H1 (cell line): ENCODE measurements around the gene PCDH9. TPM values are rescaled to one million over a fixed set of nuclear protein-coding genes. Genes with fewer than 3 reads are reported as not detected.

Source experiments
- ATF3 ChIP-seq: IDR thresholded peaks from 2 replicates; pipeline ENCODE4 v1.6.1; 2011; ENCODE audit warnings: low read depth, mild to moderate bottlenecking, low read length; ENCODE audit not compliant: insufficient read depth
- BCL11A ChIP-seq, 2 experiments: IDR thresholded peaks; one replicate each; pipeline ENCODE4 v1.6.1; 2011; ENCODE audit warnings: low read depth in 2 of 2, low read length in 2 of 2, mild to moderate bottlenecking in 2 of 2
- HDAC2 ChIP-seq, 2 experiments: fragments of 300-600 bp in 1 of 2; sonication (generic) in 1 of 2; IDR thresholded peaks; 2 replicates each; pipeline ENCODE4 v1.6.1; 2011 to 2012; ENCODE audit warnings: low read depth in 2 of 2, low read length in 2 of 2, mild to moderate bottlenecking in 2 of 2, moderate library complexity in 2 of 2, borderline replicate concordance in 1 of 2, inconsistent platforms in 1 of 2
- KDM5A ChIP-seq: fragments of 200-600 bp; IDR thresholded peaks from 2 replicates; pipeline ENCODE4 v1.7.1; 2012; ENCODE audit warnings: mild to moderate bottlenecking, low read length, inconsistent platforms, mixed read lengths
- PHF8 ChIP-seq: fragments of 200-600 bp; sonication (generic); conservative IDR thresholded peaks from 2 replicates; pipeline ENCODE4 v1.7.1; 2012; ENCODE audit warnings: low read depth, mild to moderate bottlenecking, inconsistent platforms, low read length, moderate library complexity
- POU5F1 ChIP-seq: IDR thresholded peaks from 2 replicates; pipeline ENCODE4 v1.6.1; 2011; ENCODE audit warnings: low read depth, mild to moderate bottlenecking, low read length, moderate library complexity
- SAP30 ChIP-seq: fragments of 300-600 bp; sonication (generic); IDR thresholded peaks from 2 replicates; pipeline ENCODE4 v1.7.1; 2012; ENCODE audit warnings: low read length, moderate library complexity, mild to moderate bottlenecking, inconsistent platforms; ENCODE audit not compliant: insufficient read depth, insufficient replicate concordance
- SIN3A ChIP-seq, 2 experiments: IDR thresholded peaks in 1 of 2; conservative IDR thresholded peaks in 1 of 2; 2 replicates each; pipeline ENCODE4 v1.6.1; 2011 to 2012; ENCODE audit warnings: low read length in 2 of 2, improper control_type of control experiment in 1 of 2, low read depth in 1 of 2, mild to moderate bottlenecking in 1 of 2
- polyA plus RNA-seq, 7 experiments: library from polyadenylated mRNA; depleted of rRNA in 3 of 7; stranded (reverse) in 5 of 7; unstranded in 2 of 7; fragments of >200 nt in 5 of 7; fragments of 200-250 nt in 2 of 7; gene quantifications; 1 replicate in 5 of 7; 2 replicates in 1 of 7; 4 replicates in 1 of 7; pipeline versions ENCODE4 v1.2.1 to v1.2.3, GENCODE V29; 2011 to 2013; ENCODE audit warnings: missing spikeins in 2 of 7, mixed read lengths in 2 of 7
- total RNA-seq: library from RNA; stranded (reverse); fragmentation: NEBNext Ultra II Directional; extraction: Animal tissue kit (Norgen Biotek cat#: 25700); gene quantifications from 2 replicates; pipeline ENCODE4 v1.2.1, GENCODE V29; 2021

Gene PCDH9
- total and polyA plus RNA-seq, 2 of the 8 experiments (the other 6 are each of a cell fraction or from before 2014, with no cell fraction given), result 0.12 to 0.60 TPM

- TF ChIP-seq BCL11A (IDR thresholded peaks at IDR 0.05; ENCODE audit: low read depth in 2 of 2, low read length in 2 of 2) (no peak), SAP30 (no peak), PHF8 (no peak), POU5F1 (no peak), ATF3 (no peak), HDAC2 (IDR thresholded peaks at IDR 0.05; ENCODE audit: borderline replicate concordance in 1 of 2, low read depth in 2 of 2, low read length in 2 of 2) (no peak), SIN3A (conservative IDR thresholded peaks at IDR 0.05 in 1 of 2, IDR thresholded peaks at IDR 0.05 in 1 of 2; ENCODE audit: low read depth in 1 of 2, low read length in 2 of 2) (no peak), KDM5A (no peak)
- TF ChIP-seq, all 59 proteins: peak for 0
These were observed 550.1 kb downstream of the PCDH9 start (continued) for GRCh38 chr13:66680031-66680430.
